ENCODE data around the gene FMC1.

The FMC1 gene

DNA sequence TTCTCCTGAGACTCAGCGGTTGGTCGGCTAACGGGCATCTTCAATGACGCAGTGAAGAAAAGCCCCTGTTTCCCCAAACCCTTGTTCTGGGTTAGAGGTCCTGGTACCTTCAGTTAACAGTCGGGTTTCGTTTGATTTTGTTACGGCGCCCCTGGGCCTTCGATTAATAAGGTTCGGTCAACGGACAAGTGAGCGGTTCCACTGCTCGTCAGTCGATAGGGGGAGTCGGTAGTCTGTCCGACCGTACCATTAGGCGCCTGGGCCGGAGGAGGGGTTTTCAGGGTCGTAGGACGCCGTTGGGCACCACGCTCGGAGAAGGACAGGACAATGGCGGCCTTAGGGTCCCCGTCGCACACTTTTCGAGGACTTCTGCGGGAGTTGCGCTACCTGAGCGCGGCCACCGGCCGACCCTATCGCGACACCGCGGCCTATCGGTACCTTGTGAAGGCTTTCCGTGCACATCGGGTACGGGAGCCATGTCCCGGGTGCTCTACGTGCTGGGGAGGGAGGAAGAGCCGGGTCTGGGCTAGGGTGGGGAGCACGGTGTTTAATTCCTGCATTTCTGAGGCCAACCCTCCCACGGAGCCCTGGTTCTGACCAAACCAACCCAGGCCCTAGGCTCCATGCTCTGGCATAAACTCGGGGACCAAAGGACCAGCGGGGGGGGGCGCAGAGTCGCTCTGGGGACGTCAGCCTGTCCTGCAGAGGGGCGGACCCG lies at the start of gene FMC1 (continued):
- TF ChIP-seq ZNF571 (tag by site-specific recombination; IDR thresholded peaks at IDR 0.05), result no peak
- TF ChIP-seq PRDM10 (tag by site-specific recombination; IDR thresholded peaks at IDR 0.05), result peak; percentile 99
- TF ChIP-seq ZNF660 (tag by site-specific recombination; IDR thresholded peaks at IDR 0.05), result peak; percentile 14; the same call in 1 of the 2 replicates
- peak; percentile 83; the same call in 1 of the 2 replicates for TF ChIP-seq ZSCAN5A (tag by site-specific recombination; IDR thresholded peaks at IDR 0.05)
- TF ChIP-seq ZNF2 (tag by site-specific recombination; IDR thresholded peaks at IDR 0.05), result peak; percentile 87; the same call in 1 of the 2 replicates
- peak; percentile 74; the same call in 1 of the 2 replicates for TF ChIP-seq PRDM2 (tag by site-specific recombination; IDR thresholded peaks at IDR 0.05; ENCODE audit: borderline replicate concordance)
- TF ChIP-seq KLF10 (tag by site-specific recombination; IDR thresholded peaks at IDR 0.05), result peak; percentile 94; the same call in 1 of the 2 replicates
- TF ChIP-seq, protein P1, sequence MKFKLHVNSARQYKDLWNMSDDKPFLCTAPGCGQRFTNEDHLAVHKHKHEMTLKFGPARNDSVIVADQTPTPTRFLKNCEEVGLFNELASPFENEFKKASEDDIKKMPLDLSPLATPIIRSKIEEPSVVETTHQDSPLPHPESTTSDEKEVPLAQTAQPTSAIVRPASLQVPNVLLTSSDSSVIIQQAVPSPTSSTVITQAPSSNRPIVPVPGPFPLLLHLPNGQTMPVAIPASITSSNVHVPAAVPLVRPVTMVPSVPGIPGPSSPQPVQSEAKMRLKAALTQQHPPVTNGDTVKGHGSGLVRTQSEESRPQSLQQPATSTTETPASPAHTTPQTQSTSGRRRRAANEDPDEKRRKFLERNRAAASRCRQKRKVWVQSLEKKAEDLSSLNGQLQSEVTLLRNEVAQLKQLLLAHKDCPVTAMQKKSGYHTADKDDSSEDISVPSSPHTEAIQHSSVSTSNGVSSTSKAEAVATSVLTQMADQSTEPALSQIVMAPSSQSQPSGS (tag by site-specific recombination; IDR thresholded peaks at IDR 0.05; ENCODE audit: low read depth), result no peak
- no peak for TF ChIP-seq ZNF157 (tag by site-specific recombination; IDR thresholded peaks at IDR 0.05)
- TF ChIP-seq, protein P2, sequence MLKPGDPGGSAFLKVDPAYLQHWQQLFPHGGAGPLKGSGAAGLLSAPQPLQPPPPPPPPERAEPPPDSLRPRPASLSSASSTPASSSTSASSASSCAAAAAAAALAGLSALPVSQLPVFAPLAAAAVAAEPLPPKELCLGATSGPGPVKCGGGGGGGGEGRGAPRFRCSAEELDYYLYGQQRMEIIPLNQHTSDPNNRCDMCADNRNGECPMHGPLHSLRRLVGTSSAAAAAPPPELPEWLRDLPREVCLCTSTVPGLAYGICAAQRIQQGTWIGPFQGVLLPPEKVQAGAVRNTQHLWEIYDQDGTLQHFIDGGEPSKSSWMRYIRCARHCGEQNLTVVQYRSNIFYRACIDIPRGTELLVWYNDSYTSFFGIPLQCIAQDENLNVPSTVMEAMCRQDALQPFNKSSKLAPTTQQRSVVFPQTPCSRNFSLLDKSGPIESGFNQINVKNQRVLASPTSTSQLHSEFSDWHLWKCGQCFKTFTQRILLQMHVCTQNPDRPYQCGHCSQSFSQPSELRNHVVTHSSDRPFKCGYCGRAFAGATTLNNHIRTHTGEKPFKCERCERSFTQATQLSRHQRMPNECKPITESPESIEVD (tag by site-specific recombination; IDR thresholded peaks at IDR 0.05), result no peak
- peak; percentile 44; the same call in 1 of the 2 replicates for TF ChIP-seq ZNF121 (tag by site-specific recombination; IDR thresholded peaks at IDR 0.05)
- no peak for TF ChIP-seq SALL2 (tag by site-specific recombination; IDR thresholded peaks at IDR 0.05; ENCODE audit: borderline replicate concordance)
- no peak for TF ChIP-seq ZNF132 (tag by site-specific recombination; IDR thresholded peaks at IDR 0.05; ENCODE audit: borderline replicate concordance)
- TF ChIP-seq, protein P3, sequence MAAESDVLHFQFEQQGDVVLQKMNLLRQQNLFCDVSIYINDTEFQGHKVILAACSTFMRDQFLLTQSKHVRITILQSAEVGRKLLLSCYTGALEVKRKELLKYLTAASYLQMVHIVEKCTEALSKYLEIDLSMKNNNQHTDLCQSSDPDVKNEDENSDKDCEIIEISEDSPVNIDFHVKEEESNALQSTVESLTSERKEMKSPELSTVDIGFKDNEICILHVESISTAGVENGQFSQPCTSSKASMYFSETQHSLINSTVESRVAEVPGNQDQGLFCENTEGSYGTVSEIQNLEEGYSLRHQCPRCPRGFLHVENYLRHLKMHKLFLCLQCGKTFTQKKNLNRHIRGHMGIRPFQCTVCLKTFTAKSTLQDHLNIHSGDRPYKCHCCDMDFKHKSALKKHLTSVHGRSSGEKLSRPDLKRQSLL (tag by site-specific recombination; IDR thresholded peaks at IDR 0.05), result peak; percentile 75; the same call in 1 of the 2 replicates
- no peak for TF ChIP-seq ZNF585B (tag by site-specific recombination; IDR thresholded peaks at IDR 0.05)
- TF ChIP-seq GFI1B (tag by site-specific recombination; IDR thresholded peaks at IDR 0.05), result peak; percentile 65; the same call in 1 of the 2 replicates
- TF ChIP-seq OSR2 (tag by site-specific recombination; IDR thresholded peaks at IDR 0.05), result peak; percentile 10; the same call in 1 of the 2 replicates
- no peak for TF ChIP-seq ZNF366 (tag by site-specific recombination; conservative IDR thresholded peaks at IDR 0.05)
- TF ChIP-seq ZNF777 (tag by site-specific recombination; IDR thresholded peaks at IDR 0.05; ENCODE audit: borderline replicate concordance), result peak; percentile 48; the same call in 1 of the 2 replicates
- TF ChIP-seq GLIS2 (tag by site-specific recombination; IDR thresholded peaks at IDR 0.05), result peak; percentile 81
- peak; percentile 16; the same call in 1 of the 2 replicates for TF ChIP-seq ZNF654 (tag by site-specific recombination; IDR thresholded peaks at IDR 0.05; ENCODE audit: low read depth)
- peak; percentile 65; the same call in 1 of the 2 replicates for TF ChIP-seq ZSCAN23 (tag by site-specific recombination; IDR thresholded peaks at IDR 0.05)
- no peak for TF ChIP-seq ZNF626 (tag by site-specific recombination; IDR thresholded peaks at IDR 0.05)
